Astrocyte of the hippocampus (primary cell): ENCODE measurements around the gene ARHGAP10.
"Not testable (repeated sequence)": the region's sequence is repeated elsewhere in the genome, so short reads cannot be mapped to it uniquely, and the experiment has no call there.

Experiments used
- DNase-seq: peaks from one replicate; pipeline ENCODE4 v3.0.0; 2011; ENCODE audit warnings: low read depth, low spot score

The ARHGAP10 gene

DNA sequence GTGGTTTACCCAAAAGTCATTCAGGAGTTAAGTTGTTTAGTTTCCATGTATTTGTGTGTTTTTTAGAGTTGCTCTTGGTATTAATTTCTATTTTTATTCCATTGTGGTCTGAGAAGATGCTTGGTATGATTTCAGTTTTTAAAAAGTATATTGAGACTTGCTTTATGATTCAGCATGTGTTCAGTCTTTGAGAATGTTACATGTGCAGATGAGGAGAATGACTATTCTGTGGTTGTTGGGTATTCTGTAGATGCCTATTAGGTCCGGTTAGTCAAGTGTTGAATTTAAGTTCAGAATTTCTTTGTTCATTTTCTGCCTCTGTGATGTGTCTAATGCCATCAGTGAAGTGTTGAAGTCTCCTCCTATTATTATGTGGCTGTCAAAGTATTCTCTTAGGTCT is 249.4 kb downstream of the ARHGAP10 start:
- DNase-seq: peak; percentile 28

DNA sequence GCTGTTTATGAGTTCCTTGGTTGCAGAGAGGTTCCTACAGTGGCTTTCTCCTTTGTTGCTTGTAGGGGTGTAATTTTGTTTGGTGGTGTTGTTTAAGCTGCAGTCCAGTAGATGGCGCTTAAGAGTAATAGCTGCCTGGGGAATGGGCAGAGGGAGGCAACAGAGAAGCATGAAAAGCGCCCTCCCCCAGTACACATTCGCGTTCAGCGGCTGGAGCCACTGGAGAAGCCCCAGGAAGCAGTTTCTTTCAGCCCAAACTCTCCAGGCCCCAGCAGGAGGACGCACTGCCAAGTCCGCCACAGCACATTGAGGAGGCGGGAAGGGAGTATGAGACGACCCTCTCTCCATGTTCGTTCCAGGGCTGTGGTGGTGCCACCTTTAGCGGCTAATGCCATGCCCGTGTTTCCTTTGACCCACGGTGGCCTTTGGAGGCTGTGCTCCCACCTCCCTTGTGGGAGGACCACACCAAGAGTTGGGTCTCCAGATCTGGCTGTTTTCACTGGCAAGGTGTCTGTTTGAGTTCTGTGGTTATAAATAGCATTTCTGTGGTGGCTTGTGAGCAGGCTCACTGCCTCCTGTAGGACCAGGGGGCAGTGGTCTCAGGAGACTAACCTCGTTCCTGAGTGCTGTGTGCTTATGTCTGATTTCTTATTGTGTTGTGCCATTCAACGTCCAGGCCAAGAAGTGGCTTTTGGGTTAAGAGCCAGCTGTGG is 252.3 kb downstream of the ARHGAP10 start:
- DNase-seq: peak; percentile 58

DNA sequence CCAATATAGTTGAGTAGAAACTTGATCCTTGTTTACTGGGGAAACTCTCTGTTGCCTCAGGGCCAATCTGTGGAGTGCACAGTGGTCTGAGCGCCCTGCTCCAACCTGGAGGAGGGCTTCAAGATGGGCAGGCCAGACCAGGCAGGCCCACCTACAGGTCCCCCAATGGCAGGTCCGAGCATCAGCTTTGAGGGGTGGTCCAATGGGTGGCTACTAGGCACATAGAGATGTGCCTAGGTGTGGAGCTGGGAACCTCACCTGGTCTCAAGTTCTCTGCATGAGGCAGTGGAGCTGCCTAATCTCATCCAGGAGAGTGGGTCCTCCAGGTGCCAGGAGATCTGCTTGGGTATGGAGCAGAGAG is 252.9 kb downstream of the ARHGAP10 start:
- no peak for DNase-seq

DNA sequence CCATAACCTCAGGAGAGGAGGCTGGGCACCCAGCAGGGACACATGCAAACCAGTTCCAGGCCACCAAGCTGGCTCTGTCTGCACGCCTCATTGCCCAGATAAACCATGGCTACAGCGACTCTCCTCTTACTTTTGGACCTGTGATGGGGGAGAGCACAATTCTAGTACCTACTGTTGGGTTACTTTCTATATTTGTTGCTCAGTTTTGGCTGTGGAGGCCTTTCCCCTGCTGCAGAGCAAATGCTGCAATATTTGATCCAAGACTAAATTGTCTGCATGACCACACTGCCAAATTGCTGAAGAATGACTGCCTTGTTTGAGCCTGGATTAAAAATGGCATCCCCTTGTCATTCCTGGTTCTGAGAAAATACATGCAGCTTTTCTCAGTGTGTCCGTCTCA is 253.5 kb downstream of the ARHGAP10 start:
- no peak for DNase-seq

DNA sequence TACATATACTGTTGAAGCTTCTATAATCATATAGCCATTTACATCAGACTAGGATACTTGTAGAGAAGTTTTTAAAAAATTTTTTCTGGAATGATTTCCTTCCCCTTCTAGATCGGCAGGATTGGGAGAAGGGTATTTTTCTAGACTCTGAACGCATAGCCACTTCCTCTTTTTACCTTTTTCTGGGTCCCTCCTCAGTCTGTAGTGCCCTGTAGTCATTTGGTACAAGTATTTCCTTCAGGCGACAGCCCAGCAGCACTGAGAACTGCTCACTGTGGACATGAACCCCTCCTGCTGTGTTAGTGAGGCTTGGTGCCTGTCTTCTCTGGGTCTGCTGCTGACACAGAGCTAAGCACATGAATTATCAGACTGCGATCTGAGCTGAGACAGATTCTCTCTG is 255.4 kb downstream of the ARHGAP10 start:
- DNase-seq: no peak

DNA sequence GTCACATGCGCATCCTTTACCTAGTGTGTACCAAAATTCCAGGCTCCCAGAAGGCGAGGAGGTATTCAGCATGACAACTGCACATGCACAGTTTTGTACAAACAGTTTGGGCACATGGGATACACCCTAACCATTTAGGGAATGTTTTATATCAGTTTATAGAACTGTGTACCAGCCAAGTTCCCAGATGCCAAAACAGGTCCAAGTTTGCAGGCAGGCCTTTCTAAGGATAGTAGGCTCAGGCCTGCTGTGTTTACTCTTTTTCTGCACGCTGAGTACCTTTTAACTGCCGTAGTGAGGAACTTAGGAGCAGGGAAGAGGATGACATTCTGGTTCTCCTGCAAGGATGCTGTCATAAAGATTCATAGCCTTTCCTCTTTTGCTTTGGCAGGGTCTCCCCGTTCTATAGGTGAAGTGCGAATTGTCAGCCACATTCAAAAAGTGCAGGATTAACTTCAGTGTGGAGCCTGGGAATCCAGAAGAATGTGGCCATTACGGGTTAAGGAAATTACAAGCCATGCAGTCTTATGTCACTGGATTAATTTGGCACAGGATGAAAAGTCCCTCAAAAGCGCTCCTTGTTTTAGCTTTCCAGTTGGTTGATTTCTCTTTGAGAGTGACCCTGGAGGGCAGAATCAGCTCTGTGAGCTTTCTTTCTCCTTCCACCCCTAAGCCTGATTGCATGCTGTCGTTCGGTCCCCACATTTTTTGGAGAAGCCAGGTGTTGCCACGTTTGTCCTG is 259.8 kb downstream of the ARHGAP10 start:
- no peak for DNase-seq

DNA sequence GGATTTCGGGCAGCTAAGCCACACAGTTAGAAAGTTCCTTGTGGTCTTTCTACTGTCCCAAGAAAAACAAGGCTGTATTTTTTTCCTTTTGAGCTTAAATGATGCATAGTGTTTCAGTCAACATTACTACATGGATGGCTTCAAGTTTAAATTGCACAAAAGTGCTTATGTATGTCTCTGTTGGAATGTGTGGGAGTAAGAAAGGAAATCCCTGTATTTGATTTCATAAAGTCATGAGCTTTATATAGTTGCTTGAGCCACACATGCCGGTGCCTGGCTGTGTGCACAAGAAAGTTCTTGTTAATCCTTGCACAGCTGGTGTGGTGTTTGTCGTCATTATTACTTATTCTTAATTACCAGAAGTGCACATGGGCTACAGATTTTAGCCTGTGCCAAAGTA is 262.2 kb downstream of the ARHGAP10 start:
- peak; percentile 70 for DNase-seq

DNA sequence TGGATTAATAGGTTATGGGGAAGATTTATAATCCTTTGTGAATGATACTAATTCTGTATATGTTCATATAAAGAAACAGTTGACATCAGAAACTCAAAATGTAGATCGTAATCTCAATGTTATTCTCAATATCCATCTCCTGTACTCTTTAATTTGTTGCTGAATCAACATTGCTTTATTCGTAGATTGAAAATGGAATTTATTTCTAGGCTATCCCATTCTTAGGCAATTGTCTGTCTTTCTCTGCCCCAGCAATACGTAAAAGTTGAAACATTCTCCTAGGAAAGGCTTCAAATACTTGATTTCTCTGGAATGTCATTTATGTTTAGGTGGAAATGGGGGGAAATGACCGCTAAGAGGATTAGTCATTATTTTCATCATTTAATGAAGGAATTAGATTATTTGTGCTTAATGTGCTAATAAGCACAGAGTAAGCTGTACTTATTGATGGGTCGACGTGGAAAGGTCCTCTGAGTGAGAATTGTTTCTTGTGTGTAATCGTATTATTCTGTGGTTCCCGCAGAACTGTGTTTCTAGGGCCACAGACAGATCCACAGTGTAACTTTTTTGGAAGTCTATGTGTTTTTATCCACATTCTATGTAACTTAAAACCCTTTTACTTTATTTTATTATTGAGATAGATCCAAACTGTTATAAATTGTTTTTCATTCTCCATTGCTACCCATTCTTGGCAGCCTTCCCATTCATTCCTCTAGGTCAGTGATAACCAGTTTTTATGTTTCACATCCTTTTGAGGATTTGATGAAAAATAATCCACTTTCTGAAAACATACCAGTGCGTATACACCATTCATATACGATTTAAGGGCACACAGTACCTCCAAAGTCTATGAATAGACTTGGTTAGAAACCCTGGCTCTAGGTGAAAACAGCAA is 262.9 kb downstream of the ARHGAP10 start:
- DNase-seq: no peak

DNA sequence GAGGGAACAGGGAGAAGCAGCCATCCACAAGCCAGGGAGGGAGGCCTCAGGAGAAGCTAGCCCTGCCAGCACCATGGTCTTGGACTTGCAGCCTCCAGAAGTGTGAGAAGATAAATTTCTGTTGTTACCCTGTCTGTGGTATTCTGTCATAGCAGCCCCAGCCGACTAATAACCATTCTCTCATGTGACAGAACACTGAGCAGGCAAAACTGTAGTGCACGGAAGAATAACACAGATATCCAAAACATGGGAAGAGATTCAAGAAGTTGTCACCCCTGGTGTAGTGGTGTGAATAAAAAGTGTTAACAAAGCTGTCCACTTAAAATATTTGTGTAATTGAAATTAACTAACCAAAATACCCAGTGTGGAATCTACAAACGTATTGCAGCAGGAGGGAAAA is 265.0 kb downstream of the ARHGAP10 start:
- DNase-seq: no peak

DNA sequence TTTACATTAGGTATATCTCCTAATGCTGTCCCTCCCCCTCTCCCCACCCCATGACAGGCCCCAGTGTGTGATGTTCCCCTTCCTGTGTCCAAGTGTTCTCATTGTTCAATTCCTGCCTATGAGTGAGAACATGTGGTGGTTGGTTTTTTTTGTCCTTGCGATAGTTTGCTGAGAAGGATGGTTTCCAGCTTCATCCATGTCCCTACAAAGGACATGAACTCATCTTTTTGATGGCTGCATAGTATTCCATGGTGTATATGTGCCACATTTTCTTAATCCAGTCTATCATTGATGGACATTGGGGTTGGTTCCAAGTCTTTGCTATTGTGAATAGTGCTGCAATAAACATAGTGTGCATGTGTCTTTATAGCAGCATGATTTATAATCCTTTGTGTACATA is 268.1 kb downstream of the ARHGAP10 start:
- DNase-seq: not testable (repeated sequence)

DNA sequence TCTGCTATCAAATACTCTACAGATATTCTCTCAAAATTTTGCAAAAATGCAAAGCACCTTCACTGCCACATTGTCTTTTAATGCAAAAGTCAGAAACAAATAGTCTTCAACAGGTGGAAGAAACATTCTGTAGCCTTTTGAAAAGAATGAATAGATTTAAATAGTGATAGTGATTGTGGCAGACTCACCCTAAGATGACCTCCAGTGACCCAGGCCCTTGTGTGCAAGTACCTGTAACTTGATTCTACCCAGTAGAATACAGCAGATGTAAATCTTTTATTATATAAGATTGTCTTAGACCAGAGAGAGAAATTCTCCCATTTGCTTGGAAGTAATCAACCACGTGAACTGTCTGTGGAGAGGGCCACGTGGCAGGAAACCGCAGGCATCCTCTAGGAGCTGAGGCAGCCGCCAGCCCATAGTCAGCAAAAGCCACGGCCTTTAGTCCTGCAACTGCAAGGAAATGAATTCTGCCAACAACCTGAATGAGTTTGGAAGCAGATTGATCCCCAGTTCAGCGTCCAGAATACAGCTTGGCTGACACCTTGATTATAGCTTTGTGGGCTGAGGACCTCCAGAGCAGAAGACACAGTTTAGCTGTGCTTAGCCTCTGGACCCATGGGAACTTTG is 272.5 kb downstream of the ARHGAP10 start:
- no peak for DNase-seq

DNA sequence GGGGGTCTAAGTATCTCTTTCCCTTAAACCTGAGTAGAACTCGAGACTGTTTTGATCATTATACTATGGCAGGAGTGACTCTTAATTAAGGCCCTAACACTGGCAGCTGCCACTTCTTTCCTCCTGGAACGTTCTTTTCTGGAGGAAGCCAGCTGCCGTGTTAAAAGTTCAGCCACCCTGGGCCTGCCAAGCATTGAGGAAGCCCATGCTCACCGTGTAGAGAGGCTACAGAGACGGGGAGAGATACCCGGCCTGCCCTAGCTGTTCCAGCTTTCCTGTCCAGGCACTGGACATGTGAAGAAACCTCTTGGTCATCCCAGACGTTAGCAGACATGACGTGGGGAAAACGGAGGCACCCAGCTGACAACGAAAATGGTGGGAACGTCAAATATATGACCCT is 274.1 kb downstream of the ARHGAP10 start:
- DNase-seq: no peak

DNA sequence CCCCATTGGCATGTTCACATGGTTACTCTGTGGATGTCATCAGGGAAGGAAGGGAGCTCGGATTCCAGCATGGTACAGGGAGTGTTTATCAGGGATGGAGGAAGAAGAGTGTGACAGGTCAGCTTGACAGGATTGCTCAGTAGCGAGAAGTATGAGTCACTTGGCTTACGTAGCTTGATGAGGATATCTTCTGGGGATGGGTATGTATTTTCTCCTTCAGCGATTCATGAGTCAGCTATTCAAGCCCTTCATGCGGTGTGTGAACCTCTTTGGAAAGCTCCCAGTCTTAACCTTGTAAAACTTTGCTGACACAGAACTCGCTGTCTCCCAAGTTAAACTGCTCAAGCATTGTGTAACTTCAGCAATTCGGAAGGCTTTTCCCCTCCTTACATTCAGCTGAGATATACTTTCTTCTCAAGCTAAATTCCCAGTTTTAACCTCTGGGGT is 275.4 kb downstream of the ARHGAP10 start:
- DNase-seq: peak; percentile 85

DNA sequence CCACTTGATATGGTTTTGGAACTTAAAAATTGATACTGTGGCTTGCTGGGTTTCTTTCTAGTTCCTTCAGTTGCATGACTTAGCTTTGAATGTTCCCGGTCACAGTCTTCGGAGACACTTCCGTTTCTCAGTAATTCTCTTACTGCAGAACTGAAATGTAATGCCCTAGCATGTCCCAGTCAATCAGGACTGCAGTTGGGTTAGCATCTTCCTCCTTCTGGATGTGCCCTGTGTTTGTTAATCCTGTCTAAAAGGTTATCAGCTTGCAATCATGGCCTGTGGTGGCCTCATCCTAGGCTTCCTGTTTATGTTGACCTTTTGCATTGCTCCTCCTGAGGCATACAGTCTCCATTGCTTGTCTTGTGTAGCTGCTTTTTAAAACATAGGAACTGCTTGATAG is 275.9 kb downstream of the ARHGAP10 start:
- DNase-seq: no peak

DNA sequence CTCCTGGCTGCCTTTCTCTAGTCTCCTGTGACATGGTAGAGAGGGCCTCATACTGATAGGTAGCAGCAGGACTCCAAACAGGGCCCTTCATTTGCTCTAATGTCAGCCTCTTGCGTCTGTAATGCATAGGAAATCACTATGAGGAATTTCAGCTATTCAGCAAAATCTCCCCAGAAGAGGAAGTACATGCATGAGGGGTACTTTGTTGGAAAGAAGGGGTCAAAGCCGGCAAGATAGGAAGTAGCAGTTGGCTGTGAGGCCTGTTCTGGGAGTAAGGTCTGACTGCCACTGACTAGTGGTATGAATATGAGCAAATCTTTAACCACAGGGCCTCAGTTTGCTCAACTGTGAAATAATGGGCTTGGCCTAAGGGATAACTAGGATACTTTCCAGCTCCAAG is 283.2 kb downstream of the ARHGAP10 start:
- peak; percentile 29 for DNase-seq

DNA sequence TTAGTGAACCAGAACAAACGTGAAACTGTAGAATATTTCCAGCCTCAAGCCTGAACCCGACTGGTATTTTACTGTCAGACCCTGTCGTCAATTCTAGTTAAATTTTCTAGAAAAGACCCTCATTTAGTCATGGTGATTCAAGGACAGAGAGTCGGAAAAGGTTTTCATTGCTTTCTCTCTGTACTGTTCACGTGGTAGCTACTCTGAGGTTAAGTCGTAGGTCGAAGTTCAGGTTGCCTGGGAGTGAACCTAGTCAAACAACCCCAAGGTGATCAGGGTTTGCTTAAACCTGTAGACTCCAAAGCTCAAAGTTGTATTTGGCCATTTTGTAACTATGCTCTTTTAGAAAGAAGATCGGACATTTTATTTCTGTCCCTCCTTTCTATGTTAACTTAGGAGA is 283.6 kb downstream of the ARHGAP10 start:
- no peak for DNase-seq

DNA sequence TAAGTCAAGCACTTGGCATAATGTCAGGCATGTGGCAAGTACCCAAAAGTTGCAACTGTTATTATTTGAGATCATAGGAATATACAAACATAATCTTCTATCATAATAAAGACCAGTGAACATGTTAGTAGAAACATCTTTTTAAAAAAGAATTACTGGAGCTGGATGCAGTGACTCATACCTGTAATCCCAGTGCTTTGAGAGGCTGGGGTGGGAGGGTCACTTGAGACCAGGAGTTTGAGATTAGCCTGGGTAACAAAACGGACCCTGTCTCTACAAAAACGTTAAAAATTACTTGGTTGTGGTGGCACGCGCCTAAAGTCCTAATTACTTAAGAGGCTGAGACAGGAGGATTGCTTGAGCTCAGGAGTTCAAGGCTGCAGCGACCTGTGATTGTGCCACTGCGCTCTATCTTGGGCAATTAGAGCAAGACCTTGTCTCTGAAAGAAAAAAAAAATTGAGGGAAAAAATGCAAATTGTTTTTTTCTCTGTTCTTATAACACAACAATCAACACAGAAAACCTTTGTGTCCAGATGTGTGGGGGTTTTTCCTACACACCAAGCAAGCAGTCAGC is 284.3 kb downstream of the ARHGAP10 start:
- no peak for DNase-seq

DNA sequence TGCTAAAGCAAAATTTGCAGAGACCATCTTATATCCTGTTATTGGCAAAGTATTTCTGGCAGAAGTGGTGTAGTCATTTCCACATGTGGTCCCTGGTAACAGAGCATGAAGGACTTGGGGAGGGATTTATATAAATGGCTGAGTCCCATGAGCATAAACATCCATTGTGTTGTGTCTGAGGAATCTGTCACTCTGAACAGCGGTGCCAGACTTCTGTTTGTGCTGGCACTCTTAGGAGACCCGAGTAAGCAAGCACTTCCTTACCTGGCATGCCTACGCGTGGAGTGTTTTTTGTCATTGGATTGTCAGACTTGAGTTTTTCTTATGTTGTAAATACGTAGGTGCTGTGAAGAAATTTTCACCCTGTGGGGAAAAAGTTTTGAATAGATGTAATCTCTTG is 285.9 kb downstream of the ARHGAP10 start:
- peak; percentile 71 for DNase-seq

DNA sequence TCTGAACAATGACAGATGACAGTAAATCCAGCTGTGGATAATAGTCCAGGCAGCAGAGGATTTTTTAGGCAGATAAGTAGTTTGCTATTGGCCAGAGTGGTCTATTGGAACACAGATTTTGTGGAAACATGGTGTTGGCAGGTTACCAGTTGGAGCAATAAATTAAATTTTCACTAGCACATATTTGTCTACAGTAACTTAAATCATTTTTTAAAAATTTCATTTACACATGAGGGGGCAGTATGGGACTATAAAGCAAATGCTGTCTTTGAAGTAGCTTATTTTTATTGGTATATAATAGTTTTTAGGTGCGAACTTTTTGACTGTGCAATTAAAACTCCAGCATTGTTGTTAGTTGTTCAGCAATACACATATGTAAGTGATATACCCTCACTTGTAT is 289.8 kb downstream of the ARHGAP10 start:
- DNase-seq: no peak

DNA sequence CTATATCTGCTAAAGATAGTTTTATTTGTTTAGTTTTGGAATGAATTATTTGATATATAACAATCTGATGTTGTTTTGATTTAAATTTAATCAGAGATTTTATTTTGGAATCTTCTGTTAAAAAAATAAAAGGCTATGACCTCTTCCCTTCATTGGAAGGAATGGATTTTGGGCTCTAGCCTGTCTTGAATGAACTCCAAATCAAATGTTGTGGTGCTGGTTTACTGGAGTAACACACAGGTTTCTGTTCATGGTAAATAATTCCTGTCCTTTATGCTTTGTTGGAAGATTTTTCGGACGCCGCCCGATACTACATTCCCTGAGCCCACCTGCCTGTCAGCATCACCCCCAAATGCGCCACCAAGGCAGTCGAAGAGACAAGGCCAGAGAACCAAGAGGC is 291.1 kb downstream of the ARHGAP10 start:
- DNase-seq: no peak

DNA sequence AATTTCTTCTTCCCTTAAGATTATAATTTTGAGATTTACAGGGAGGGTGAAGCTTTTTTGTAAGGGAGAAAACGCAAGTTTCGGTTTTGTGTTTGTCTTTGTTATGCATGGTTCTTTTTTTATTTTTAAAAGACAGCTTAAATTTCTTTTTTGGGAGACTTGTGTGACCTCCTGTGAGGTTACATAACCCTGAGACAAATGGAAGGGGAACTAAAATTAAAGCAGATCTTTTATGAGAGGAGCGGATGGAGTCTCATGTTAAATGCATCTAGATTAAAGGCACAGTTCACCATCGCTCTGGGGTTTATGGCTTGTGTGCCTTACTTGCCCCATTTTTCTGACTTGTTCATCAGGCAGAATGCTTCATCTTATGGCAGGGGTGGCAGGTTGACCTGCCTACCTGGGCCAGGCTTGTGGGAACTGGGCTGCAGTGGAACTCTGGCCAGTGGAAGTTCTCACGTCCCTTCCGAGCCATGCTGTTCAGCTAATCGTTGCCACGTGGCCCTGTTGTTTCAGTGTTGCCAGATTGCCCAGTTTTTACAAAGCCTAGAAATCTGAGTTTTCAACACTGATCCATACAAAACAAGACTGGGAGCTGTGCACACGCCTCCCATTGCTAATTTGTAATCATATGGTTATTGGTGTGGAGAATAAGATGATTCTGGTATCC is 291.8 kb downstream of the ARHGAP10 start:
- DNase-seq: no peak
